ENCODE data around the gene CXXC5. TPM values are rescaled to one million over a fixed set of nuclear protein-coding genes. Genes with fewer than 3 reads are reported as not detected.

CXXC5 gene
- total and polyA plus RNA-seq, 9 of the 15 experiments (the other 6 are each of a cell fraction or from before 2014, with no cell fraction given), result 1.9 to 123 (median 45.8) TPM

- TF ChIP-seq, protein P1, sequence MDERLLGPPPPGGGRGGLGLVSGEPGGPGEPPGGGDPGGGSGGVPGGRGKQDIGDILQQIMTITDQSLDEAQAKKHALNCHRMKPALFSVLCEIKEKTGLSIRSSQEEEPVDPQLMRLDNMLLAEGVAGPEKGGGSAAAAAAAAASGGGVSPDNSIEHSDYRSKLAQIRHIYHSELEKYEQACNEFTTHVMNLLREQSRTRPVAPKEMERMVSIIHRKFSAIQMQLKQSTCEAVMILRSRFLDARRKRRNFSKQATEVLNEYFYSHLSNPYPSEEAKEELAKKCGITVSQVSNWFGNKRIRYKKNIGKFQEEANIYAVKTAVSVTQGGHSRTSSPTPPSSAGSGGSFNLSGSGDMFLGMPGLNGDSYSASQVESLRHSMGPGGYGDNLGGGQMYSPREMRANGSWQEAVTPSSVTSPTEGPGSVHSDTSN (CRISPR knock-in tag; IDR thresholded peaks at IDR 0.05; ENCODE audit: low read depth), result no peak
- TF ChIP-seq, protein P1 (tag; conservative IDR thresholded peaks at IDR 0.05; ENCODE audit: low read depth), result 0 out of 2 replicates have a peak, but pooled peaks have one; percentile 26
- TF ChIP-seq HDAC3 (IDR thresholded peaks at IDR 0.05; ENCODE audit: borderline replicate concordance, partially characterized antibody) (no peak), HNRNPK (IDR thresholded peaks at IDR 0.05; ENCODE audit: low read depth, low read length, poor library complexity, severe bottlenecking) (no peak), HMGXB4 (CRISPR knock-in tag; IDR thresholded peaks at IDR 0.05) (no peak), RBM34 (IDR thresholded peaks at IDR 0.05; ENCODE audit: borderline replicate concordance, insufficient read depth, low read length) (no peak), SLC30A9 (CRISPR knock-in tag; IDR thresholded peaks at IDR 0.05) (no peak), MAZ (CRISPR knock-in tag; conservative IDR thresholded peaks at IDR 0.05 in 1 of 2, IDR thresholded peaks at IDR 0.05 in 1 of 2) (peak; percentile 89 to 91), ZNF79 (CRISPR knock-in tag; IDR thresholded peaks at IDR 0.05; ENCODE audit: low read depth) (0 out of 2 replicates have a peak, but pooled peaks have one; percentile 5), HNRNPH1 (optimal IDR thresholded peaks at IDR 0.05; ENCODE audit: low read depth, low read length) (no peak), USF2 (CRISPR knock-in tag; IDR thresholded peaks at IDR 0.05) (no peak), ZNF274 (IDR thresholded peaks at IDR 0.05; ENCODE audit: borderline replicate concordance, low read depth, low read length) (no peak), PHB2 (IDR thresholded peaks at IDR 0.05; ENCODE audit: low read depth) (no peak), HEY1 (CRISPR knock-in tag; IDR thresholded peaks at IDR 0.05; ENCODE audit: borderline replicate concordance) (no peak)
- TF ChIP-seq, protein P2, sequence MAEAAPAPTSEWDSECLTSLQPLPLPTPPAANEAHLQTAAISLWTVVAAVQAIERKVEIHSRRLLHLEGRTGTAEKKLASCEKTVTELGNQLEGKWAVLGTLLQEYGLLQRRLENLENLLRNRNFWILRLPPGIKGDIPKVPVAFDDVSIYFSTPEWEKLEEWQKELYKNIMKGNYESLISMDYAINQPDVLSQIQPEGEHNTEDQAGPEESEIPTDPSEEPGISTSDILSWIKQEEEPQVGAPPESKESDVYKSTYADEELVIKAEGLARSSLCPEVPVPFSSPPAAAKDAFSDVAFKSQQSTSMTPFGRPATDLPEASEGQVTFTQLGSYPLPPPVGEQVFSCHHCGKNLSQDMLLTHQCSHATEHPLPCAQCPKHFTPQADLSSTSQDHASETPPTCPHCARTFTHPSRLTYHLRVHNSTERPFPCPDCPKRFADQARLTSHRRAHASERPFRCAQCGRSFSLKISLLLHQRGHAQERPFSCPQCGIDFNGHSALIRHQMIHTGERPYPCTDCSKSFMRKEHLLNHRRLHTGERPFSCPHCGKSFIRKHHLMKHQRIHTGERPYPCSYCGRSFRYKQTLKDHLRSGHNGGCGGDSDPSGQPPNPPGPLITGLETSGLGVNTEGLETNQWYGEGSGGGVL (CRISPR knock-in tag; IDR thresholded peaks at IDR 0.05), result no peak
- TF ChIP-seq, protein P3, sequence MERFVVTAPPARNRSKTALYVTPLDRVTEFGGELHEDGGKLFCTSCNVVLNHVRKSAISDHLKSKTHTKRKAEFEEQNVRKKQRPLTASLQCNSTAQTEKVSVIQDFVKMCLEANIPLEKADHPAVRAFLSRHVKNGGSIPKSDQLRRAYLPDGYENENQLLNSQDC (CRISPR knock-in tag; IDR thresholded peaks at IDR 0.05), result no peak
- TF ChIP-seq, protein P4, sequence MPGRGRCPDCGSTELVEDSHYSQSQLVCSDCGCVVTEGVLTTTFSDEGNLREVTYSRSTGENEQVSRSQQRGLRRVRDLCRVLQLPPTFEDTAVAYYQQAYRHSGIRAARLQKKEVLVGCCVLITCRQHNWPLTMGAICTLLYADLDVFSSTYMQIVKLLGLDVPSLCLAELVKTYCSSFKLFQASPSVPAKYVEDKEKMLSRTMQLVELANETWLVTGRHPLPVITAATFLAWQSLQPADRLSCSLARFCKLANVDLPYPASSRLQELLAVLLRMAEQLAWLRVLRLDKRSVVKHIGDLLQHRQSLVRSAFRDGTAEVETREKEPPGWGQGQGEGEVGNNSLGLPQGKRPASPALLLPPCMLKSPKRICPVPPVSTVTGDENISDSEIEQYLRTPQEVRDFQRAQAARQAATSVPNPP (IDR thresholded peaks at IDR 0.05; ENCODE audit: borderline replicate concordance, insufficient read depth, insufficient read length), result no peak
These were observed 13.0 kb downstream of the CXXC5 start (continued) for GRCh38 chr5:139660923-139661814.

Measured in K562 (cell line).